CD4-positive, alpha-beta T cell (primary cell): ENCODE data around the gene SOS1. TPM values are rescaled to one million over a fixed set of nuclear protein-coding genes. Genes with fewer than 3 reads are reported as not detected.

Experiments used
- ATAC-seq: fragments of 200-7000 bp; cut with Tn5 transposase; one replicate; pipeline ENCODE4 v1.10.0; 2022; ENCODE audit warnings: mild to moderate bottlenecking; ENCODE audit not compliant: poor library complexity
- CTCF ChIA-PET: fragments of 350-600 bp; sonication (Branson Sonifier 250); formaldehyde crosslinking; loops from one replicate; lab custom pipeline; 2021; ENCODE audit warnings: antibody characterized with exemption, inconsistent platforms; lab: Charles Lee
- POLR2A ChIA-PET: fragments of 350-600 bp; sonication (Branson Sonifier 250); formaldehyde crosslinking; loops from one replicate; lab custom pipeline; 2021; ENCODE audit warnings: antibody characterized with exemption, inconsistent platforms; lab: Charles Lee
- DNase-seq, 14 experiments: peaks; one replicate each; pipeline ENCODE4 v3.0.0-alpha.2; 2013 to 2020; ENCODE audit warnings: mixed read lengths in 2 of 14
- H3K27ac ChIP-seq, 2 donors: one replicate each; pipeline versions ENCODE4 v1.5.1 to v1.7.0; 2013; ENCODE audit warnings: low read length in 2 of 2, low read depth in 1 of 2, mild to moderate bottlenecking in 1 of 2
- H3K27me3 ChIP-seq, 2 experiments: 1 replicate in 1 of 2; 2 replicates in 1 of 2; pipeline versions ENCODE4 v1.6.1 to v1.7.0; 2013; ENCODE audit warnings: low read length in 2 of 2, control low read depth in 1 of 2, mild to moderate bottlenecking in 1 of 2, moderate library complexity in 1 of 2; ENCODE audit not compliant: insufficient read depth in 2 of 2, control insufficient read depth in 1 of 2
- H3K36me3 ChIP-seq: one replicate; pipeline ENCODE4 v1.6.1; 2013; ENCODE audit warnings: low read length, control low read depth; ENCODE audit not compliant: insufficient read depth
- H3K4me1 ChIP-seq: one replicate; pipeline ENCODE4 v1.6.1; 2013; ENCODE audit warnings: low read length, control low read depth; ENCODE audit not compliant: insufficient read depth
- H3K4me3 ChIP-seq: one replicate; pipeline ENCODE4 v1.5.1; 2013; ENCODE audit warnings: mild to moderate bottlenecking, low read length, moderate library complexity
- H3K9me3 ChIP-seq, 2 experiments: 1 replicate in 1 of 2; 2 replicates in 1 of 2; pipeline versions ENCODE4 v1.6.1 to v1.7.0; 2013; ENCODE audit warnings: low read length in 2 of 2, mild to moderate bottlenecking in 2 of 2, control low read depth in 1 of 2, moderate library complexity in 1 of 2; ENCODE audit not compliant: control insufficient read depth in 1 of 2, insufficient read depth in 1 of 2
- H3K27ac Mint-ChIP-seq: one replicate; pipeline ENCODE4 v1.8.0; 2020; ENCODE audit warnings: mixed read lengths
- H3K27me3 Mint-ChIP-seq: one replicate; pipeline ENCODE4 v1.8.0; 2021; ENCODE audit warnings: mixed read lengths
- H3K36me3 Mint-ChIP-seq: one replicate; pipeline ENCODE4 v1.8.0; 2021; ENCODE audit warnings: low read depth, mixed read lengths
- H3K4me1 Mint-ChIP-seq: one replicate; pipeline ENCODE4 v1.8.0; 2021; ENCODE audit warnings: low read depth, mixed read lengths
- H3K4me3 Mint-ChIP-seq: one replicate; pipeline ENCODE4 v1.8.0; 2020; ENCODE audit warnings: mild to moderate bottlenecking, mixed read lengths
- H3K9me3 Mint-ChIP-seq: one replicate; pipeline ENCODE4 v1.8.0; 2020; ENCODE audit warnings: mixed read lengths
- CTCF ChIP-seq: fragments of 200-600 bp; IDR thresholded peaks from one replicate; pipeline ENCODE4 v1.8.0; 2022; ENCODE audit warnings: antibody characterized with exemption, mild to moderate bottlenecking
- intact Hi-C, 2 experiments: fragments of 100-400 bp; cut with DNase I in 1 of 2; cut with micrococcal nuclease in 1 of 2; formaldehyde crosslinking; loops; one replicate each; pipeline versions ENCODE4 v1.15.1 to v1.9.0; 2023 to 2025; cut with DNase I, micrococcal nuclease
- total RNA-seq, 174 experiments: library from RNA in 2 of 174; stranded (reverse) in 2 of 174; gene quantifications; one replicate each; pipeline ENCODE4 v1.2.3 and lab custom pipeline; 2021 to 2026

Gene SOS1
- total RNA-seq, 2 experiments from 2014 or later = 16.4 to 16.9 TPM

DNA sequence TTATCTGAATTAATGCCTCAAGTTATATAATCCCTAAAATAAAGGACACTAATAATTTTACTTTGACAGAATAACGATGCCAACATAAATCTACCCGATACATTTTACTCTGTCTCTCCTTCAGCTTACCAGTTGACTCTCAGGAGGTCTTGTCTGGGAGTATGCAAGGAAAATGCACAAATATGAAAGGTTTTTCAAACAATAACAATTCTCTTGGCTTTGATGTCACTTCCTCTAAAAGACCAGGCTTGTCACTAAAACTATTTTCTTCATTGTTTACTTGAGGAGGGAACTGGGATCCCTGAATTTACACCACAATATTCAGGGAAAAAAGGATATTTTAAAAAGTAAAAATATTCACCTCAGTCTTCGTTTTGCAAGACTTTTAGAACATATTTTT, 97.2 kb downstream of the SOS1 start:
- no peak for TF ChIP-seq CTCF
- ATAC-seq = no peak
- POLR2A ChIA-PET = no interaction called here
- H3K4me1 Mint-ChIP-seq = no peaks in the 10 kb centered on the region
- H3K4me3 Mint-ChIP-seq = no peak overlapping the region
- no peaks in the 10 kb centered on the region for H3K9me3 ChIP-seq
- peaks cover 34% of the 10 kb centered on the region for H3K36me3 Mint-ChIP-seq
- H3K4me3 ChIP-seq = no peak overlapping the region
- H3K27ac ChIP-seq = no peak overlapping the region
- no peaks in the 10 kb centered on the region for H3K9me3 Mint-ChIP-seq
- no peaks in the 10 kb centered on the region for H3K27me3 Mint-ChIP-seq
- intact Hi-C loops = no loop called here
- H3K27ac Mint-ChIP-seq = no peak overlapping the region
- no peaks in the 10 kb centered on the region for H3K4me1 ChIP-seq
- DNase-seq = no peak
- CTCF ChIA-PET = no interaction called here
- no peaks in the 10 kb centered on the region for H3K27me3 ChIP-seq
- peaks cover 12% of the 10 kb centered on the region for H3K36me3 ChIP-seq

- Mint-ChIP-seq H3K27me3 (no peaks in the 10 kb centered on the region), H3K4me1 (no peaks in the 10 kb centered on the region), H3K4me3 (no peak overlapping the region), H3K27ac (no peak overlapping the region), H3K36me3 (peaks cover 27% of the 10 kb centered on the region), H3K9me3 (no peaks in the 10 kb centered on the region)
- ChIA-PET CTCF (no interaction called here), POLR2A (no interaction called here)
- TF ChIP-seq CTCF = no peak
- no peaks in the 10 kb centered on the region for H3K4me1 ChIP-seq
- no peaks in the 10 kb centered on the region for H3K27me3 ChIP-seq
- ATAC-seq (no peak), DNase-seq (no peak)
- no peak overlapping the region for H3K4me3 ChIP-seq
- no peaks in the 10 kb centered on the region for H3K9me3 ChIP-seq
- peaks cover 12% of the 10 kb centered on the region for H3K36me3 ChIP-seq
- H3K27ac ChIP-seq = no peak overlapping the region
- intact Hi-C loops = no loop called here
These were observed 98.1 kb downstream of the SOS1 start for GRCh38 chr2:39022642-39023235.

DNA sequence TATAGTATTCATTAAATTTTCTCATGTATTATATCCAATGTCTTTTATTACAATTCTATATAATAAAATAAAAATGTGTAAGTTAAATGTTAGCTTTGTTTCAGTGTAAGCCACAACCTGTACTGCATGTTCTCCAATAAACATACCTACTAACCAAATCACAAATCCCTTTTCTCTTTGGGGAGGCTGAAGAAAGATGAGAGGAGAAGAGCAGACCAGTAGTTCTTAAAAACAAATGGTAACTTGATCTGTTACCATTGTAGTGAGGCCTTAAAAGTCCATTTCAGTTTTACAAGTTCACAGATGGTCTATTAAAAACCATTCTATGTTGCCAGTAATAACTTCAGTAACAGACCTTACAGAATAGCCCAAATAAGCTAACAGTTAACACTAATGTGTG, 100.5 kb downstream of the SOS1 start:
- no peak for ATAC-seq
- intact Hi-C loops = no loop called here
- Histone ChIP-seq H3K27ac (no peak overlapping the region), H3K27me3 (no peaks in the 10 kb centered on the region), H3K4me1 (no peaks in the 10 kb centered on the region), H3K4me3 (no peak overlapping the region), H3K36me3 (peaks cover 12% of the 10 kb centered on the region), H3K9me3 (no peaks in the 10 kb centered on the region)
- DNase-seq = no peak
- CTCF ChIA-PET = interaction anchor here (0.6 kb wide), 1 partner anchor 53 kb away, joined by 3 read pairs; no protein-coding TSS in a partner anchor
- H3K36me3 Mint-ChIP-seq = peaks cover 31% of the 10 kb centered on the region
- H3K9me3 Mint-ChIP-seq = no peaks in the 10 kb centered on the region
- POLR2A ChIA-PET = no interaction called here
- H3K27me3 Mint-ChIP-seq = no peaks in the 10 kb centered on the region
- H3K27ac Mint-ChIP-seq = no peak overlapping the region
- TF ChIP-seq CTCF = no peak
- H3K4me1 Mint-ChIP-seq = no peaks in the 10 kb centered on the region
- H3K4me3 Mint-ChIP-seq = no peak overlapping the region
